Measurements from ENCODE around the gene TMEM52. TPM values are rescaled to one million over a fixed set of nuclear protein-coding genes. Genes with fewer than 3 reads are reported as not detected.

Gene TMEM52
- total and polyA plus RNA-seq, 2 of the 8 experiments (the other 6 are each of a cell fraction or from before 2014, with no cell fraction given): 14.6 to 30.2 TPM

GRCh38 chr1:1875932-1876331 is 43.1 kb downstream of the TMEM52 start:
- Histone ChIP-seq H3K79me2 (ENCODE audit: control insufficient read depth in 1 of 2, insufficient read depth in 2 of 2, low read length in 2 of 2) (peaks cover 80 to 100% of the 10 kb centered on the region in 2 experiments), H3K56ac (replicated peaks; ENCODE audit: insufficient read length, low read depth, low read length) (no peak overlapping the region), H3K4me2 (ENCODE audit: insufficient read depth in 1 of 2, low read depth in 2 of 2, low read length in 2 of 2) (no peak overlapping the region), H3K4ac (replicated peaks; ENCODE audit: insufficient read length, low read depth, low read length) (no peak overlapping the region), H3K36me3 (ENCODE audit: control insufficient read depth in 2 of 4, insufficient read depth in 4 of 4, low read length in 3 of 4) (peaks cover 8 to 30% (median 19%) of the 10 kb centered on the region in 4 experiments; a peak in 7 of 8 replicates), H3K27ac (ENCODE audit: low read depth, low read length) (no peak overlapping the region), H4K20me1 (replicated peaks in 1 of 2; ENCODE audit: control insufficient read depth in 1 of 2, insufficient read depth in 2 of 2, low read length in 2 of 2) (peaks cover 39 to 57% of the 10 kb centered on the region in 2 experiments), H2BK12ac (ENCODE audit: low read depth, low read length) (no peak overlapping the region), H2BK20ac (ENCODE audit: low read length) (no peak overlapping the region), H2BK15ac (ENCODE audit: low read length) (no peak overlapping the region), H2AK5ac (ENCODE audit: low read depth, low read length) (no peak overlapping the region), H3K9me3 (ENCODE audit: insufficient read depth in 2 of 2, low read depth in 1 of 2, low read length in 1 of 2) (peaks cover 0 to 4% of the 10 kb centered on the region in 2 experiments; a peak in 1 of 4 replicates), H2BK120ac (replicated peaks; ENCODE audit: low read depth, low read length) (no peak overlapping the region), H3K23ac (ENCODE audit: insufficient read length) (no peak overlapping the region), H3K4me3 (ENCODE audit: extremely low read depth in 1 of 4, insufficient read depth in 2 of 4, low read depth in 3 of 4, low read length in 4 of 4) (no peak overlapping the region), H3K27me3 (replicated peaks in 1 of 4; ENCODE audit: control insufficient read depth in 3 of 4, extremely low read depth in 1 of 4, insufficient read depth in 3 of 4, low read length in 3 of 4) (no peaks in the 10 kb centered on the region), H2BK5ac (ENCODE audit: low read depth, low read length) (no peak overlapping the region), H3K9ac (replicated peaks in 1 of 4; ENCODE audit: extremely low read depth in 1 of 4, low read depth in 3 of 4, low read length in 3 of 4) (no peak overlapping the region), H3K79me1 (ENCODE audit: low read depth, low read length) (peaks cover 15% of the 10 kb centered on the region), H4K5ac (ENCODE audit: insufficient read length, low read depth, low read length) (no peak overlapping the region), H3K4me1 (replicated peaks in 1 of 4; ENCODE audit: control insufficient read depth in 3 of 4, insufficient read depth in 4 of 4, low read length in 3 of 4) (peaks cover 0 to 4% (median 3%) of the 10 kb centered on the region in 4 experiments; a peak in 3 of 7 replicates), H3K18ac (ENCODE audit: extremely low read depth, low read length) (no peak overlapping the region), H4K8ac (ENCODE audit: extremely low read depth, insufficient read depth, low read length) (no peak overlapping the region), H2AFZ (ENCODE audit: low read length) (no peak overlapping the region), H3K23me2 (ENCODE audit: low read depth, low read length) (no peaks in the 10 kb centered on the region), H4K91ac (replicated peaks; ENCODE audit: insufficient read length, low read length) (no peak overlapping the region), H3K14ac (ENCODE audit: insufficient read length) (no peak overlapping the region)
- FAIRE-seq (no peak), DNase-seq (ENCODE audit: low read depth in 1 of 2, low spot score in 2 of 2) (no peak)
- CTCF ChIA-PET (ENCODE audit: partially characterized antibody): interaction anchor here (0.6 to 3.2 kb wide), 10 partner anchors 9 to 87 kb away, joined by 3 to 16 read pairs (median 6); no protein-coding TSS in a partner anchor
- 100% methylated on average over 1 of the region's 1 CpG; no CpG with 5 or more reads in 1 of the 2 experiments for WGBS, 2 experiments (ENCODE audit: extremely low coverage in 1 of 2, insufficient coverage in 1 of 2, insufficient read length in 1 of 2, insufficient replicate concordance in 2 of 2, low coverage in 1 of 2, low lambda C conversion rate in 2 of 2, missing lambda C conversion rate in 1 of 2)
- POLR2A ChIA-PET (ENCODE audit: partially characterized antibody): interaction anchor here (0.6 to 5.2 kb wide), 5 partner anchors 12 to 94 kb away, joined by 3 to 32 read pairs (median 4); no protein-coding TSS in a partner anchor
- no peak for TF ChIP-seq EP300 (IDR thresholded peaks at IDR 0.05; ENCODE audit: borderline replicate concordance in 1 of 2, low read depth in 2 of 2, low read length in 2 of 2)
- no peak for TF ChIP-seq SP4 (IDR thresholded peaks at IDR 0.05; ENCODE audit: low read length)
- TF ChIP-seq RNF2 (IDR thresholded peaks at IDR 0.05; ENCODE audit: borderline replicate concordance, low read depth, low read length, missing control alignments, poor library complexity, severe bottlenecking): no peak
- TF ChIP-seq SIRT6 (IDR thresholded peaks at IDR 0.05; ENCODE audit: low read length): no peak
- no peak for TF ChIP-seq CTCF (IDR thresholded peaks at IDR 0.05; ENCODE audit: control extremely low read depth in 1 of 3, insufficient read depth in 1 of 3, low read depth in 1 of 3, low read length in 3 of 3)

All from H1 (cell line).